GM19395 (cell line): Measurements from ENCODE around the gene FGF5.
"Not testable (repeated sequence)": the region's sequence is repeated elsewhere in the genome, so short reads cannot be mapped to it uniquely, and the experiment has no call there.

Source experiments
- ATAC-seq: cut with Tn5 transposase; IDR thresholded peaks from one replicate; pipeline ENCODE4 v1.9.1; 2021; ENCODE audit warnings: mild to moderate bottlenecking, moderate library complexity; ENCODE audit not compliant: unreplicated experiment

The FGF5 gene

GRCh38 chr4:80253510-80253909 is 13.0 kb upstream of the FGF5 start:
- ATAC-seq, result no peak

- ATAC-seq, result no peak
Observed at GRCh38 chr4:80254114-80254513, 12.3 kb upstream of the FGF5 start.

- ATAC-seq, result no peak
Observed at GRCh38 chr4:80255329-80256095, 11.0 kb upstream of the FGF5 start.

GRCh38 chr4:80257851-80258250 is 8.6 kb upstream of the FGF5 start:
- ATAC-seq, result no peak

GRCh38 chr4:80259012-80259411 is 7.5 kb upstream of the FGF5 start:
- ATAC-seq, result no peak

GRCh38 chr4:80259817-80260216 is 6.6 kb upstream of the FGF5 start:
- ATAC-seq, result no peak

- no peak for ATAC-seq
Observed at GRCh38 chr4:80261989-80262600, 4.4 kb upstream of the FGF5 start.

GRCh38 chr4:80263541-80264351 is 2.7 kb upstream of the FGF5 start:
- no peak for ATAC-seq

- no peak for ATAC-seq
Observed at GRCh38 chr4:80264352-80264647, 2.2 kb upstream of the FGF5 start.

- no peak for ATAC-seq
Observed at GRCh38 chr4:80264825-80265224, 1.6 kb upstream of the FGF5 start.

GRCh38 chr4:80265571-80266252 is 752 bp upstream of the FGF5 start:
- ATAC-seq, result no peak

- no peak for ATAC-seq
Observed at GRCh38 chr4:80266902-80267380, 477 bp downstream of the FGF5 start.

- ATAC-seq, result no peak
Observed at GRCh38 chr4:80268081-80268823, 1.8 kb downstream of the FGF5 start.

- no peak for ATAC-seq
Observed at GRCh38 chr4:80268936-80269335, 2.5 kb downstream of the FGF5 start.

- ATAC-seq, result no peak
Observed at GRCh38 chr4:80270321-80270720, 3.9 kb downstream of the FGF5 start.

- ATAC-seq, result no peak
Observed at GRCh38 chr4:80270868-80271267, 4.4 kb downstream of the FGF5 start.

GRCh38 chr4:80271801-80272200 is 5.3 kb downstream of the FGF5 start:
- no peak for ATAC-seq

GRCh38 chr4:80276931-80277330 is 10.5 kb downstream of the FGF5 start:
- no peak for ATAC-seq

- no peak for ATAC-seq
Observed at GRCh38 chr4:80279751-80280150, 13.3 kb downstream of the FGF5 start.

- no peak for ATAC-seq
Observed at GRCh38 chr4:80286451-80286850, 20.0 kb downstream of the FGF5 start.

- not testable (repeated sequence) for ATAC-seq
Observed at GRCh38 chr4:80290665-80291064, 24.2 kb downstream of the FGF5 start.
